HL-60 (cell line): ENCODE measurements around the gene MOCS1.

Source experiments
- DNase-seq, 2 experiments: peaks; one replicate each; pipeline ENCODE4 v3.0.0-alpha.2; 2010 to 2020; ENCODE audit warnings: low read depth in 1 of 2, low spot score in 1 of 2
- H3K27ac ChIP-seq: fragments of 250-450 bp; sonication (Bioruptor Pico); replicated peaks from 2 replicates; pipeline ENCODE4 v1.5.1; 2020; ENCODE audit warnings: mild to moderate bottlenecking, moderate library complexity
- H3K27me3 ChIP-seq: fragments of 250-450 bp; sonication (Bioruptor Pico); 2 replicates; pipeline ENCODE4 v1.5.1; 2021; ENCODE audit warnings: mild to moderate bottlenecking, moderate library complexity; ENCODE audit not compliant: insufficient read depth, poor library complexity, severe bottlenecking
- H3K4me3 ChIP-seq: replicated peaks from 2 replicates; pipeline ENCODE4 v1.5.1; 2011; ENCODE audit warnings: mild to moderate bottlenecking, control low read depth, low read length; ENCODE audit not compliant: insufficient read depth
- GABPA ChIP-seq: IDR thresholded peaks from 2 replicates; pipeline ENCODE4 v1.6.1; 2012; ENCODE audit warnings: low read depth
- POLR2AphosphoS5 ChIP-seq: IDR thresholded peaks from 2 replicates; pipeline ENCODE4 v1.6.1; 2012; ENCODE audit warnings: low read depth
- SPI1 ChIP-seq: IDR thresholded peaks from 2 replicates; pipeline ENCODE4 v1.6.1; 2012; ENCODE audit warnings: low read depth, mild to moderate bottlenecking, borderline replicate concordance
- TF ChIP-seq, protein P1 (sequence below): IDR thresholded peaks from 2 replicates; pipeline ENCODE4 v1.6.1; 2012; ENCODE audit warnings: low read depth; ENCODE audit not compliant: insufficient replicate concordance
- TF ChIP-seq, protein P2 (sequence below): IDR thresholded peaks from one replicate; pipeline ENCODE4 v1.5.1; 2011; ENCODE audit warnings: low read length, control low read depth, inconsistent platforms; ENCODE audit not compliant: insufficient read depth

Gene MOCS1

DNA sequence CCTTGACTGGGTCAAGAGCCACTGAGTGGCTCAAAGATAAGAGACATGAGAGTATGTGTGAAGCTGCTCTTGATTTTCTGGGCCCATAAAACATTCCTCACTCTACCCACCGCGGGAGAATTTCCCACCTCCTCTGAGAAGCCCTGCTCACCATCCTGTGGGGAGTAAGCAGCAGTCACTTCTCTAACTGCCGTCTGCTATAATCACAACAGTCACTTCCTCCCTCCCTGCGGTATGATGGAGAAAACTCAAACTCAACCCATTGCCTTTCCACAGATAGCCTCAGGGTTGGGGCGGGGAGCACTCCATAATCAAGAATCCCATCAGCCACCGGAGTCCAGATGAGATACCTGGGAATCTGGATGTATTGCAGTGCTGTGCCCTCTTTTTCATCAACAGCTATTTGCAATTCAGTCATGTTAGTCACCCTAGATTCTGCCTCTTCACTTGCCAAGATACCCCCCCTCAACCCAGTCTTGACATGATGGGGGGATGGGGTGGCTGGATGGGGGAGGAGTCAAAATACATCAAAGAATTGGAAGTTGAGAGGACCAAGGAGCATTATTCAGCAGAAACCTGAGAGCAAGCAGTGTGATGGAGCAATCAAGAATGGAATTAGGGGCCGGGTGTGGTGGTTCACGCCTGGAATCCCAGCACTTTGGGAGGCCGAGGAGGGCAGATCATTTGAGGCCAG lies 5.1 kb downstream of the MOCS1 start:
- TF ChIP-seq SPI1 (no peak), GABPA (no peak), POLR2AphosphoS5 (no peak)
- TF ChIP-seq, protein P1, sequence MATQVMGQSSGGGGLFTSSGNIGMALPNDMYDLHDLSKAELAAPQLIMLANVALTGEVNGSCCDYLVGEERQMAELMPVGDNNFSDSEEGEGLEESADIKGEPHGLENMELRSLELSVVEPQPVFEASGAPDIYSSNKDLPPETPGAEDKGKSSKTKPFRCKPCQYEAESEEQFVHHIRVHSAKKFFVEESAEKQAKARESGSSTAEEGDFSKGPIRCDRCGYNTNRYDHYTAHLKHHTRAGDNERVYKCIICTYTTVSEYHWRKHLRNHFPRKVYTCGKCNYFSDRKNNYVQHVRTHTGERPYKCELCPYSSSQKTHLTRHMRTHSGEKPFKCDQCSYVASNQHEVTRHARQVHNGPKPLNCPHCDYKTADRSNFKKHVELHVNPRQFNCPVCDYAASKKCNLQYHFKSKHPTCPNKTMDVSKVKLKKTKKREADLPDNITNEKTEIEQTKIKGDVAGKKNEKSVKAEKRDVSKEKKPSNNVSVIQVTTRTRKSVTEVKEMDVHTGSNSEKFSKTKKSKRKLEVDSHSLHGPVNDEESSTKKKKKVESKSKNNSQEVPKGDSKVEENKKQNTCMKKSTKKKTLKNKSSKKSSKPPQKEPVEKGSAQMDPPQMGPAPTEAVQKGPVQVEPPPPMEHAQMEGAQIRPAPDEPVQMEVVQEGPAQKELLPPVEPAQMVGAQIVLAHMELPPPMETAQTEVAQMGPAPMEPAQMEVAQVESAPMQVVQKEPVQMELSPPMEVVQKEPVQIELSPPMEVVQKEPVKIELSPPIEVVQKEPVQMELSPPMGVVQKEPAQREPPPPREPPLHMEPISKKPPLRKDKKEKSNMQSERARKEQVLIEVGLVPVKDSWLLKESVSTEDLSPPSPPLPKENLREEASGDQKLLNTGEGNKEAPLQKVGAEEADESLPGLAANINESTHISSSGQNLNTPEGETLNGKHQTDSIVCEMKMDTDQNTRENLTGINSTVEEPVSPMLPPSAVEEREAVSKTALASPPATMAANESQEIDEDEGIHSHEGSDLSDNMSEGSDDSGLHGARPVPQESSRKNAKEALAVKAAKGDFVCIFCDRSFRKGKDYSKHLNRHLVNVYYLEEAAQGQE = no peak
- TF ChIP-seq, protein P2, sequence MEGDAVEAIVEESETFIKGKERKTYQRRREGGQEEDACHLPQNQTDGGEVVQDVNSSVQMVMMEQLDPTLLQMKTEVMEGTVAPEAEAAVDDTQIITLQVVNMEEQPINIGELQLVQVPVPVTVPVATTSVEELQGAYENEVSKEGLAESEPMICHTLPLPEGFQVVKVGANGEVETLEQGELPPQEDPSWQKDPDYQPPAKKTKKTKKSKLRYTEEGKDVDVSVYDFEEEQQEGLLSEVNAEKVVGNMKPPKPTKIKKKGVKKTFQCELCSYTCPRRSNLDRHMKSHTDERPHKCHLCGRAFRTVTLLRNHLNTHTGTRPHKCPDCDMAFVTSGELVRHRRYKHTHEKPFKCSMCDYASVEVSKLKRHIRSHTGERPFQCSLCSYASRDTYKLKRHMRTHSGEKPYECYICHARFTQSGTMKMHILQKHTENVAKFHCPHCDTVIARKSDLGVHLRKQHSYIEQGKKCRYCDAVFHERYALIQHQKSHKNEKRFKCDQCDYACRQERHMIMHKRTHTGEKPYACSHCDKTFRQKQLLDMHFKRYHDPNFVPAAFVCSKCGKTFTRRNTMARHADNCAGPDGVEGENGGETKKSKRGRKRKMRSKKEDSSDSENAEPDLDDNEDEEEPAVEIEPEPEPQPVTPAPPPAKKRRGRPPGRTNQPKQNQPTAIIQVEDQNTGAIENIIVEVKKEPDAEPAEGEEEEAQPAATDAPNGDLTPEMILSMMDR = no peak
- no peak for DNase-seq
- no peak overlapping the region for H3K4me3 ChIP-seq
- H3K27me3 ChIP-seq = peaks cover 5% of the 10 kb centered on the region
- no peak overlapping the region for H3K27ac ChIP-seq

DNA sequence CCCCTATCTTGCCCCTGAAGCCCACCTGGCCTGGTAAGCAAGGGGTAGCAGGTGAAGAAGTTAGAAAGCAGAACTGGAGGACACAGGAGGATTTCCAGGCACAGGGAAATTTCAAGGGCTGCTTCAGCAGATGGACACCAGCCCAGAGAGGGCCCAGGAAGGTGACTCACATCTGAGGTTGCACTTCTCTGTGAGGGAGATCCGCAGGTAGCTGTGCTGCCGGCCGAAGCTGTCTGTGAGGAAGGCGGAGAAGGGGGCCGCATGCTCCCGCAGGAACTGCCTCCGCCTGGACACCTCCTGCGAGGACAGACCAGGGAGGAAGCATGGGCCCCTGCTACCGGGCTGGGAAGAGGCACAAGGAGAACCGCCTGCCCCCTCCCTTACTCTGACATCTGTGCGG lies 7.1 kb downstream of the MOCS1 start:
- Histone ChIP-seq H3K4me3 (no peak overlapping the region), H3K27ac (no peak overlapping the region), H3K27me3 (no peaks in the 10 kb centered on the region)
- TF ChIP-seq SPI1 = no peak
- no peak for TF ChIP-seq POLR2AphosphoS5
- TF ChIP-seq, protein P1 = no peak
- TF ChIP-seq, protein P2 = no peak
- TF ChIP-seq GABPA = no peak
- DNase-seq = no peak

DNA sequence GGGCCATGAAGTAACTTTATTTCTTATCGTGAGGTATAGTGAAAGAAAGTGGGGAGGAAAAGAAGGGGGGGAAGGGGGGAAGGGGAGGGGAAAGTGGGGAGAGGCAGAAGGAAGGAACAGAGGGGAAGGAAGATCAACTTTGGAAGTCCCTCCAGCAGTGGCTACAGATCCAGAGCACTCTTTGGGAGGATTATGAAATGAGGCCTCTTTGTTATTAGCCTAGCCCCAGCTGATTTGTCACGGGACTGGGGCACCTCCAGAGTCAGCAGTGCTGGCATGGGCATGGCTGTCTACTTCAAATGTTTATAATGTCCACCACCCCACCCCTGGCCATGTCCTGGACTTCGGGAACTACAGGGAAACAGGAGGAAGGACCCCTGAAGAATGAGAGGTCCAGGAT lies 7.6 kb downstream of the MOCS1 start:
- H3K4me3 ChIP-seq = no peak overlapping the region
- no peak overlapping the region for H3K27ac ChIP-seq
- no peak for DNase-seq
- no peaks in the 10 kb centered on the region for H3K27me3 ChIP-seq
- TF ChIP-seq, protein P1 = no peak
- TF ChIP-seq SPI1 = no peak
- TF ChIP-seq GABPA = no peak
- TF ChIP-seq, protein P2 = no peak
- TF ChIP-seq POLR2AphosphoS5 = no peak
